HG03469 (cell line): ENCODE measurements around the gene PDE11A.
"Not testable (repeated sequence)": the region's sequence is repeated elsewhere in the genome, so short reads cannot be mapped to it uniquely, and the experiment has no call there.

Source experiments
- ATAC-seq: cut with Tn5 transposase; IDR thresholded peaks from one replicate; pipeline ENCODE4 v1.9.1; 2021; ENCODE audit warnings: mild to moderate bottlenecking, moderate library complexity, moderate number of reproducible peaks; ENCODE audit not compliant: unreplicated experiment

Gene PDE11A

DNA sequence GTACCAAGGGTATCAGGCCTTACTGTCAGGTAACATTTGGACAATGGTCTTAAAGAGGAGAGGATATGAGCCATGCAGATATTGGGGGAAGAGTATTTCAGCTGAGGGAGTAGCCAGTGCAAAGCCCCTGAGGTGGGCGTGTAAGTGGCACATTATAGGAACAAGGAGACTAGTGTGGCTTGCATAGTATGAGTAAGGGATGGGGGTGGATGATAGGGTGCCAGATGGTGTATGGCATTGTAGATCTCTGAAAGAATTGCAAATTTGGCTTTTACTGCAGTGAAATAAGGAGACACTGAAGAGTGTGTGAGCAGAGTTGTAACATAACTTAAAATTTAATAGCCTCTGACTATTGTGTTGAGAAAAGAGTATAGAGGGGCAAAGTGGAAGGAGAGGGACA lies 244.0 kb downstream of the PDE11A start:
- no peak for ATAC-seq

DNA sequence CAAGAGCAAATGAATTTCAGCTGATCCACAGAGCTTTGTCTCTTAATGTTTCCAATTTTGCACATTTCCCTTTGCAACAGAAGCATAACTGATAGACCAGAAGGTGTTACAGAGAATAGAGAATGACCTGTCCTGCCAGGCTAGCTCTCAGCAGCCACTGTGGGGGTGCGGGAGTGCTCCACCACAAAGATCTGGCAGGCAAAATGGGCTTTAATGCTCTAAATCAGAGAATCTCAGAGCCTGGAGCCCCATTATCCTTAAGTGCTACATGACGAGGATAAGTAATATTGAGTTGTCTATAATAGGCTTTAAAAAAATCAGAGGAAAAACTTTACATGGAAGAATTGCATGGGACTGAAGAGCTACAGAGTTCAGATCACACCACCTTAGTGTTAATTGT lies 245.7 kb downstream of the PDE11A start:
- ATAC-seq = no peak

DNA sequence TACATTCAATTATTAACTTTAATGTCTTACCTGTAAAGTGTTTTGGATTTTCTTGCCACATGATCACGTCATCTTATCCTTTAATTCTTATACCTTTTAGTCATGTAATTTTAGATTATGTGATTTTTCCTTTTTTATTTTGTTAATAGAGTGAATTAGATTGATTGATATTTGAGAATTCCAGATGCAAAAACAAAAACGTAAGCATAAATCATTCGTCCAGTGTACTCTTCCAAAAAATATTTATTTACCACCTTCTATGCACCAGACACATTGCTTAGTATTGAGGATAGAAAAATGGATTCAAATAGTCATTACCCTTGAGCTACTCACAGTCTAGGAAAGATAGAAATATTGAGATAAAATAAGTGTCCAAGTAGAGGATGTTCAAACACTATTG lies 249.6 kb downstream of the PDE11A start:
- ATAC-seq = no peak

DNA sequence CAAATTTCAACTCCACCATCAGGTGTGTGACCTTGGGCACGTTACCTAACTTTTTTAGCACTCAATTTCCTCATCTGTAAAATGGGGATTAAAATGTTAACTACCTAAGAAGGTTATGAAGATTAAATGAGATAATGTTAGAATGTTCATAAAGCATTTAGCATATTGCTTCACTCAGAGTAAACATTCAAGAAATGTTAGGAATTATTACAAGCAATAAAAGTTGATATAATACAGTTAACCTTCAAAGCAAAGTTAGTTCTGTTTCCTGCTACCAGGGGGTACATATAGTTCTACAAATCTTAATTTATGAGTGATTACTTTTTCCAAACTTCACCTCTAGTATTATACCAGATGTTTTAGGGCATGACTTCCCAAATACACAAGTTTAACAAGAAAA lies 254.2 kb downstream of the PDE11A start:
- ATAC-seq = no peak

DNA sequence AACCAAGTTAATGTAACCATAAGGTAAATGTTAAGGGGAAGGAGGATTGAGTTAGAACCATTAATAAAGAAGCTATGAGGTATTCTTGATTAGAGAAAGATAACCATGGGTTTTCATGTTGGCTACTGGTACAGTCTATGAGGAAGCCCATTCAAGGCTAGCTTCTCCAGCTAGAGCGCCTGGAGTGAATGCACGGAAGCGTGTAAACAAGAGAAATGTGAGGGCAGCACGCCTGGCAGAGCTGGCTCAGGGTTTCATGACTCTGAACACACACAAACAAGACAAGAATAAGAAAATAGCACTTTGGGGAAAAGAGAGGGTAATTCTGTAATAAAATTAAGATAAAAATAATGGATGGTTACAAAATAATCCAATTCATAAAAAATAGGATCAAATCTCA lies 255.3 kb downstream of the PDE11A start:
- no peak for ATAC-seq

DNA sequence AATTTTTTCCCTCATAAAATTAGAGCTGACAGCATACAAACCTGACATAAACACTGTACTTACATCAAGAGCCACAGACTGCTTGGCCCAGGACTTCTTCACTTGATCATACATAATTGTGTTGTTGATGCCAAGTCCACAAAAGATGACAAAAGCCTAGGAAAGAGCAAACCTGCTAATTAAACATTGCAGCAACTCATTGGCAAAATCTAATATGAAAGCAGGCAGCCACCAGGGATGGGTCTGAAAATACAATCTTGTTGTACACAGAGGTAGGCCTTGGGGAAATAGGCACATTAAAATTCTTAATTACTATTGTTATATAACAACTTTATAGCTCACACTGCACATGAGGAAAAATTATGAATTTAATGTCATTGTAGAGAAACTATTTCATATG lies 255.8 kb downstream of the PDE11A start:
- no peak for ATAC-seq

DNA sequence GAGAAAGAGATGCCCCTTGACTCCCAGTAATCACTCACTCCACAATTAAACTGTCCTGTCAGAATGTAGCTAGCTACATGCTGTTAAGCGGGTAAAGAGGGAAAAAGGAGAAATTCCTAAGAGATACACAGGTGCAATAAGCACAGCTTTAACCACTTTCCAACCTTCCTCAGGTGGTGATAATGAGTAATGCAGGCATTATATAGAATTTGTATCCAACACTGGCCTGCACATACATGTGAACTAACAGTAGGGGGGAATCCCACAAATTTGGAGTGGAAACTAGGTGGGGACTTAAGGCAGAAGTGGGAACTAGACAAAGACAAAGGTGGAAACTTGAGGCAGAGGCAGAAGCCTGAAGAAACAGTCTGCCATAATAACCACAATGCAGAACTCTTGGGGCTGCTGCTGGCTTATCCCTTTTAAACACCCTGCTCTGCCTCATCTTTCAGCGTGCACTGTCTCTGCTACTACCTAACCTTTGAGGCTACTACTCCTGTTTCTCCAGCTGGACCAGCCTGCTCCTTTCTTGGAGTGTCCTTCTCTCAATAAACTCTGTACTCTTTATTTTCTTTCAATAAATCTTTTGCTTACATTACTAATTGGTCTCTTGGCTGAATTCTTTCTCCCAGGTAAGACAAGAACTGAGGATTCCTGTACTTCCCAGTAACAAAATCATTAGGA lies 259.7 kb downstream of the PDE11A start:
- no peak for ATAC-seq

DNA sequence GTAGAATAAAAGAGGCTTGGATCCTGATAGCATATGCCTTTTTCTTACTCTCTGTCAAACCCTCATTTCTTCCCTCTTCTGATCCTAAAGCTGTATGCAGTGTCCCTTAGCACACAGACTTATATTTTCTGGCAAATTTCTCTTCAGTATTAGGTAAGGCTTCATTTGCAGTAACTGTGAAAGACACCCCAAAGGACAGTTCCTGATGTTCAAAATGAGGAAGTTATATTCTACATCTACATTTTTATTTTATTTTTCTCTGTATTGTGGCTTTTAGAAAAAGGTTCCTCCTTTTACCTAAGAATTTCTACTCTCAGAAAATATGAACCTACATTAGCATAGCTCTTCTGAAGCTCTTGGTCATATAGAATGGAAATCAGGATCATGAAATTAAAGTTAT lies 261.7 kb downstream of the PDE11A start:
- no peak for ATAC-seq

DNA sequence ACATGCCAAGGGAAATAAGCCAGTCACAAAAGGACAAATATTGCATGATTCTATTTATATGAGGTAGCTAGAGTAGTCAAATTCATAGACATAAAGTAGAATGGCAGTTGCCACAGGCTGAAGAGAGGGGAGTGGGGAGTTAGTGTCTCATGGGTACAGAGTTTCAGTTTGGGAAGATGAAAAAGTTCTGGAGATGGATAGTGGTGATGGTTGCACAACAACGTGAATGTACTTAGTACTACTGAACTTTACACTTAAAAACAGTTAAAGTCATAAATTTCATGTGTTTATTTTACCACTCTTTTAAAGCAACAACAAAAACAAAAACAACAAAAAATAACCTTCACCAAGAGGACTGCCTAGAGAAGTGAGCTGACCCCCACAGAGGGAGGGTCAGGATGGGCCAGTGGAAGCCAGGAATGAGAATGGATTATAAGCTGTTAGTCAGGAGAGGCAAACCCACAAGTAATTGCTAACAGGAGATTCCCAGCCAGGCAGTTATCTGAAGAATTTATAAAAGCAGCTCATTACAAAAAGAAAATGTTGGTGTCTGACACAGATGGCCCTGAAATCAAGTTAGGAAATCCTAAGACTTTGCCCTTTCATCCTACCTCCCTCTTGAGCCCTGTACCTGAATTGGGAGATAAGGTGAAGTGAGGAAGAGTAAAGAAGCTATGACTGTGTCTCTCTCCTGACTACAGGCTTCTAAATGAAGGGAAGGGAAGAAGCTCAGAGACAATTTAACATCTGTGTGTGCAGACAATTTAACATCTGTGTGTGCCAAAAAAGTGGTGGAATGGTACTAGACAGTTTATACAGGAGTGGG lies 263.4 kb downstream of the PDE11A start:
- ATAC-seq = no peak

DNA sequence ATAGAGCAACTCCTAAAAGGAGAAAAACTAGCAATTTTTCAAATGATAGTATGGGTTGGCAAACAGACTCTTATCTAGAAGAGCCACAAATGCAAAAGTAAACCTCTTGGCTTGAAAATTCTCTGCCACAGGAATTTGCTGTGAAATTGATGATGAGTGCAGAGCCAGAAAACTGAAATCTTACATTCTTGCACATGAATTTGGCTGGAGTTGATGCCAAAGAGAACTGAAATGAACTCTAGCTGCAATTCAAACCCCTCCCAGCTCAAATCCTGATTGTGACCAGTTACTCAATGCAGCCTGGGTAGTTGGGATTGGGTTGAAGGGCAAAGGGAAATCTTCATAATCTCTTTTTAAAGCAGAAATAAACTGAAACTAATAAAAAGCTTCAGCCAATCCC lies 266.6 kb downstream of the PDE11A start:
- no peak for ATAC-seq

DNA sequence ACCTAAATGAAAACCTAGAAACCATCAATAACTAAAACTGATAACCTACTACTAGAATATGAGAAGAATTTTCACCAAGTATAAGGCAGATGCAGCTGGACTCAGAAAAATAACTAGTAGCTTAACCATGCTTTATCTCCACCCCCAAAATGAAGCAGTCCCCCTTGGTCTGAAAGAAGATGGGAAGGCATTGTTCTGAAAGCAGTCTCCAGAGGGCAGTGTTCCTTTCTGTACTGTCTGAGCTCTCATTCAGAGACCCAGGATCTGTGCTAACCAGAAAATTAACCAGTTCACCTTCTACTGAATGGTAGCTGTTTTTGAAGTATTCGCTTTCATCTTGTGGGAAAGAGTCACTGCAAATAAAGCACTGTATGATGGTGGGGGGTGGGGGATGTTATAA lies 273.0 kb downstream of the PDE11A start:
- no peak for ATAC-seq

DNA sequence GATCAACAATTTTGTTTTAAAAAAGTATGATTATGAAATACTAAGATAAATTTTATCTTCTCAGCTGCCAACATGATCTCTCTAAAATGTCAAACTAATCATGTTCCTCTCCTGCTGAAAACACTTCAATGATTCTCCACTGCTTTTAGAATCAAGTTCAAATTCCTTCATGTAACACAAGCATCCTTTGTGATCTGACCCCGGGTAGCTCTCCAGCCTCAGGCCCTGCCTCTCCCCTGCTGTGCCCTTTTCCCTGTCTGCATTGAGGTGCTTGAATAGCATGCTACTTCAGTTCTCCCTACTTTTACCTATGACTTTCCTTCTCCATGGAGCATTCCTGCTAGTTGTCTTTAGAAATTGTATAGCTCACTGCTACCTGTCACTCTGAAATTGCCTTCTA lies 274.8 kb downstream of the PDE11A start:
- no peak for ATAC-seq

DNA sequence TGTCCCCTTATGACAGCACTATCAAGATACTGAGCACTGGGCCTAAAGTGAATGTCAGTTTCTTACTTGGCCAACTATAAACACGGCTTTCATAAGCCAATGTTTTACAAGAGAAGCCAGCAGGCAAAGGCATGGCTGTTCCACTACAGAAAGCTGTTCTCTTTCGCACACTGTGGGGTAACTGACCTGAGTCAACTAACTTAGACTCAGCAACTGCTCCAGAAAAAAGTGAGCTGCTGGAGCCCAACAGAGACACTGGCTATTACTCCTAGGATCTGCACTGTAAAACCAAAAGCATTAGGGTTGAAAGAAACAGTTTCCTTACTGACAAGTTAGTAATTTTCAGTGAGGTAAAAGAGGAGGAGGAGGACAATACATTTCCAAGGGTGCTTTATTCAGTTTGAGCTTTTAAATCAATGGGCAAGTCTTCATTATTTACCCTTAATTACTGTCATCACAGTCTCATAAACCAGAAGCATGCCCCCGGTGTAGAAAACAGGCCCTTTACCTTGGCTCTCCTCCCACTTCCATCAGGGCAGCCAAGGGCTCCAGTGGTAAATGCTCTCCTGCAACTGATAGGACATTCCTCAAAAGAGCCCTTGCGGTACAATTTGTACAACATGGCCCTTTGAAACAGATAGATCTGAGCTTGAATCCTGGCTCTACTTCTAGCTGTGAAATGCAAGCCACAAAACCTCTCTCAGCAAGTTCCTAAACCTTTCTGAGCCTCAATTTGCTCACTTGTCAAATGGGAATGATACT lies 275.7 kb downstream of the PDE11A start:
- ATAC-seq = no peak

DNA sequence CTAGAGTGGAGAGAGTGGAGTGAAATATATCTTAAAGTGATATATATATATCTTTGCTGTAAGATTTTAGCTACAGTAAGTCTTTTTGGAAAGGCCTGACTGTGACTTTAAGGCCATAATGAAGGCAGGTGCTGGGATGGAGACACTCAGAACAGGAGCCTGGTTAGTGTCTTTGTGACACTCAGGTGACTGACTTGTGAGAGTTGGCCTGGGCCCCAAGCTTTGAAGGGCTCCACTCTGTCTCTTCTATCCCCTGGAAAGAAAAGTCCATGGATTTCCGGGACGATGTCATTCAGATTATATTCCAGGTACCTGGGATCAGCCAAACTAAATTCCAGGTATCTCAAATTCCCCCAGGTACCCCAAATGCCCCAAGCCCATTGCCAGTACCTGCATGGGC lies 276.6 kb downstream of the PDE11A start:
- no peak for ATAC-seq

DNA sequence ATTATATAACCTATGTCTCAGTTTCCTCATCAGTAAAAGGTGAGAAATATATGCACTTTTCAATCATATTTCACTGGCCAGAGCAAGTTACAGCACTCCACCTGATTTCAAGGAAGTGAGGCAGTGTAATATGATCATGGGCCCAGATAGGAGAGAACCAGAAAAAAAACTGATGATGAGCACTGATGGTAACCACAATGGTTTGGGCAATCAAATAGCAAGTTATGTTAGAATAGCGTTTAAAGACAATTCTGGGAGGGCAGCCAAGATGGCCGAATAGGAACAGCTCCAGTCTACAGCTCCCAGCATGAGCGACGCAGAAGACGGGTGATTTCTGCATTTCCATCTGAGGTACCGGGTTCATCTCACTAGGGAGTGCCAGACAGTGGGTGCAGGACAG lies 287.4 kb downstream of the PDE11A start:
- not testable (repeated sequence) for ATAC-seq

DNA sequence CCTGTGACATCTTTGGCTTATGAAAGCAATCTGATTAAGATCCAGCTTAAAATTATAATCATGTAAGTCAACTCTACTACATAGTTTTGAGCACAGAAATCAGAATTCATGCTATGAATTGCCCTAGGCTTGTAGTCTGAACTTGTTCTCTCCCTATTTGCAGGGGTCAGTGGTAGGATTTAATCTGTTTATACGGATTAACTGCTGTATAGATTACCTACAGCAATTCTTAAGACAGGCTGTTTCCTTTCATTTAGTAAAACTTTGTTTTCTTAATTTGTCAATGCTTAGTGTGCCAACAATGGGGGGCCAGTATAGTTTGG lies 287.9 kb downstream of the PDE11A start:
- no peak for ATAC-seq

DNA sequence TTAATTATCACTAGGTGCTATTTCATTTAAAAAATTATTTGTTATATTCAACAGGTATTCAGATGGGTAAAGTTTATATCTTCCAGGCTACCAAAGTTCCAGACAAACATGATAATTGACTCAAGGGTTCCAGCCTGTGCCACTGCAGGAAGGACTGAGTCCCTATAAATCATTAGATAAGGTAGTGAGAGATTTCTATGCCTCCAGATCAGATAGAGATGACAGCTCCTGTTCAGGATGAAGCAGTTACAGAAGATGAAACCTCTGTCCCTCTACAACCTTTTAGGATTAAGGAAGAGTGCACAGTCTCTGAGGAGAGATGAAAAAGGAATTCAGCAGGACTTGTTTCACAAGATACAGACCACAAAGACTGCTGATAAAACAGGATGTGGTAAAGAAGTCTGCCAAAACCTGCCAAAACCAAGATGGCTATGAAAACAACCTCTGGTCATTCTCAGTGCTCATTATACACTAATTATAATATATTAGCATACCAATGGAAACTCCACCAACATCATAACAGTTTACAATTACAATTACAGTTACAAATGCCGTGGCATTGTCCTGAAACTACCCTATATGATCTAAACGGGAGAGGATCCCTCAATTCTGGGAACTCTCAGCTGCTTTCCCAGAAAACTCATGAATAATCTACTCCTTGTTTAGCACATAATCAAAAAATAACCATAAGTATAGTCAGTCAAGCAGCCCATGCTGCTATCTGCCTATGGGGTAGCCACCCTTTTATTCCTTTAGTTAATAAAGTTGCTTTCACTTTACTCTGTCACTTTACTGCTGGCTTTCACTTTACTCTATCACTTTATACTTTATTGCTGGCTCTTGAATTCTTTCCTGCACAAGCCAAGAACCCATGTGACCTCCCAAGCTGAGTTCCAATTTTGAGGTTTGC lies 288.5 kb downstream of the PDE11A start:
- ATAC-seq = no peak

DNA sequence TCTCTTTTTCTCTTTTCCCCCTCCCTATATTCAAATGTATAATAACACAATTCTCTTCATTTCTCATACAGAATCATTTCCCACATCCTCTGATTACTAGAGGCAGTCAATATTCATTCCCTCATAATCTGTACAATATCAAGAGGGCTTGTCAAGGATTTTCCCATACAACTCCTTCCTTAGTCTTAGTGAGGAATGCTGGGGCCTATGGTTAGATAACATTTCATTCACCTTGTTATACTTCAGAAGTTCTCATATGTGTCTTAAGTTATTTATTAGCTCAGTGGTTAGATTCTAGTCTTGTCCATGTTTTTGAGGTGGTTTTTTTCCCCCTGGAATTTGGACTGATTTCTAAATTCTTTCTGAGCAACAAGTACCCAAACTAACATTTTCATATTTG lies 289.5 kb downstream of the PDE11A start:
- ATAC-seq = no peak

DNA sequence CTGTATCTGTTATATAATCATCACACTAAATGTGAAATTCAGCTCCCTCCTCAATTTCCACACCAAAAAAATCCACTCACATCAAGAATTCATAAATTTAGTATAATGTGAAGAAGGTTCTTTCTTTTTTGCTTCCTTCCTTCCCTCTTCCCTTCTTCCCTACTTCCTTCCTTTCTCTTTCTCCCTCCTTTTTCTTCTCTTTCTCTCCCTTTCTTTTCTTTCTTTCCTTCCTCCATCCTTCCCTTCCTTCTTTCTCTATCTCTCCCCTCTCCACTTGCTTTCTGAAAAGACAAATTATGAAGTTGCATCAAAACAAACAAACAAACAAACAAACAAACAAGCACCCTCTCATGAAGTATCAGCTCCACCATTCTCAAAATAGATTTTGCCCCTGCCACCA lies 290.0 kb downstream of the PDE11A start:
- no peak for ATAC-seq

DNA sequence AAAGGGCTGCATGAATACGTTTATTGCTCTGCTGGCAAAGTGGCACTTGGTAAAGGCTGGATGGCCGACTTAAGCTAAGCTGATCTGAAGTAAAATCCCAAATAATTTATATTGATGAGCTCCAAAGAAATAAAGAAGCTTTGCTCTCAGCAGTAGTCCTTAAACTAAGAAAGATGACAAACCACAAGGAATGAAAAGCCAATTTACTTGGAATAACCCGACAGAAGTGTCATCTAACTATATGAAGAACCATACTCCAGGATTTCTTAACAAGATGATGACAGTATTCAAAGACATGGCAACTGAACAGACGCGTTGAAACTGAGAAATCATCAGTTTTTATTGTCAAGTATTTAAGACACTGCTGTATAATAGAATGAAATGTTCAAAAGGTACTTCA lies 294.1 kb downstream of the PDE11A start:
- ATAC-seq = no peak

DNA sequence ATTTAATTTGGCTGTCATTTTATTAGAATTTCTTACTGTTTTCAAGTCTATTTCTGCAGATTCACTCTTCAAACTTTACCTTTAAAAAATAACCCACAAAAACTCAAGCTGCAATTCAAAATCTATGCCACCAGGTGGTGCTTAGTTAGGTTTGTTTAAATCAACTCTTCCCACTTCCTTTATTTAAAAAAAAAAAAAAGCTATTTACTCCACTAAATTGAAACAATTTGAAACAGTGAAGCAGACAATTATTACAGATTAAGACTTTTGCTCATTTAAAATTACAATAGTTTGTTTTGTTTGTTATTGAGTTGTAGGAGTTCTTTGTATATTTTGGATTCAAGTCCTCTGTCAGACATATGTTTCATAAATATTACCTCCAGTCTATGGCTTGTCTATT lies 300.0 kb downstream of the PDE11A start:
- no peak for ATAC-seq
